B cell (primary cell): ENCODE data around the gene TBK1. TPM values are rescaled to one million over a fixed set of nuclear protein-coding genes. Genes with fewer than 3 reads are reported as not detected.

Experiments used
- ATAC-seq: fragments of 200-7000 bp; cut with Tn5 transposase; one replicate; pipeline ENCODE4 v1.10.0; 2021; ENCODE audit warnings: low read depth, mild to moderate bottlenecking, moderate number of reproducible peaks, moderate library complexity
- CTCF ChIA-PET: fragments of 350-600 bp; sonication (Branson Sonifier 250); formaldehyde crosslinking; loops from one replicate; lab custom pipeline; 2021; ENCODE audit warnings: antibody characterized with exemption, inconsistent platforms; lab: Charles Lee
- POLR2A ChIA-PET: fragments of 350-600 bp; sonication (Branson Sonifier 250); formaldehyde crosslinking; loops from one replicate; lab custom pipeline; 2021; ENCODE audit warnings: antibody characterized with exemption; lab: Charles Lee
- DNase-seq: peaks from one replicate; pipeline ENCODE4 v3.0.0; 2013
- H2AFZ ChIP-seq: 2 replicates; pipeline ENCODE4 v1.6.1; 2012; ENCODE audit warnings: mild to moderate bottlenecking, low read depth, low read length; ENCODE audit not compliant: insufficient read depth, poor library complexity, severe bottlenecking
- H3K27ac ChIP-seq, 2 donors: 1 replicate in 1 of 2; 2 replicates in 1 of 2; pipeline ENCODE4 v1.5.1; 2012 to 2013; ENCODE audit warnings: low read length in 2 of 2, mild to moderate bottlenecking in 2 of 2, moderate library complexity in 1 of 2
- H3K27me3 ChIP-seq, 4 experiments: fragments of 200-600 bp in 1 of 4; sonication (generic) in 1 of 4; replicated peaks in 1 of 4; 1 replicate in 2 of 4; 2 replicates in 2 of 4; pipeline versions ENCODE4 v1.6.1 to v1.7.0; 2013 to 2016; ENCODE audit warnings: low read length in 3 of 4, mild to moderate bottlenecking in 2 of 4, mixed read lengths in 1 of 4, moderate library complexity in 1 of 4; ENCODE audit not compliant: insufficient read depth in 4 of 4, control insufficient read depth in 3 of 4; ENCODE audit errors: control extremely low read depth in 1 of 4
- H3K36me3 ChIP-seq, 2 experiments: replicated peaks in 1 of 2; 1 replicate in 1 of 2; 2 replicates in 1 of 2; pipeline versions ENCODE4 v1.6.1 to v1.7.1; 2013; ENCODE audit warnings: low read length in 1 of 2; ENCODE audit not compliant: insufficient read depth in 2 of 2, control insufficient read depth in 1 of 2; ENCODE audit errors: control extremely low read depth in 1 of 2, extremely low read depth in 1 of 2
- H3K4me1 ChIP-seq, 2 donors: fragments of 200-600 bp in 1 of 2; sonication (generic) in 1 of 2; 1 replicate in 1 of 2; 2 replicates in 1 of 2; pipeline versions ENCODE4 v1.5.1 to v1.6.1; 2013 to 2017; ENCODE audit warnings: low read length in 2 of 2; ENCODE audit not compliant: control insufficient read depth in 2 of 2, insufficient read depth in 2 of 2
- H3K4me2 ChIP-seq: replicated peaks from 2 replicates; pipeline ENCODE3; 2012; ENCODE audit warnings: mild to moderate bottlenecking, low read depth, low read length; ENCODE audit not compliant: poor library complexity, severe bottlenecking
- H3K4me3 ChIP-seq, 5 experiments: fragments of 200-600 bp in 1 of 5; sonication (generic) in 1 of 5; 1 replicate in 3 of 5; 2 replicates in 2 of 5; pipeline versions ENCODE4 v1.5.1 to v1.7.0; 2011 to 2016; ENCODE audit warnings: low read length in 4 of 5, mild to moderate bottlenecking in 4 of 5, low read depth in 2 of 5, control low read depth in 1 of 5, moderate library complexity in 1 of 5; ENCODE audit not compliant: insufficient read depth in 1 of 5; ENCODE audit errors: control extremely low read depth in 1 of 5, extremely low read depth in 1 of 5
- H3K79me2 ChIP-seq: fragments of 200-600 bp; sonication (generic); one replicate; pipeline ENCODE4 v1.6.0; 2016; ENCODE audit warnings: low read length; ENCODE audit not compliant: control insufficient read depth, insufficient read depth
- H3K9ac ChIP-seq: fragments of 200-600 bp; sonication (generic); 2 replicates; pipeline ENCODE4 v1.6.1; 2017; ENCODE audit warnings: mild to moderate bottlenecking, low read length, moderate library complexity
- H3K9me3 ChIP-seq, 3 donors: one replicate each; pipeline versions ENCODE4 v1.6.1 to v1.7.1; 2013; ENCODE audit warnings: low read length in 2 of 3; ENCODE audit not compliant: control insufficient read depth in 2 of 3, insufficient read depth in 1 of 3; ENCODE audit errors: control extremely low read depth in 1 of 3
- H4K20me1 ChIP-seq: 2 replicates; pipeline ENCODE4 v1.6.0; 2012; ENCODE audit warnings: mild to moderate bottlenecking, low read length; ENCODE audit not compliant: insufficient read depth, control insufficient read depth, poor library complexity, severe bottlenecking
- H3K27ac Mint-ChIP-seq: one replicate; pipeline ENCODE4 v1.8.0; 2021; ENCODE audit warnings: mixed read lengths
- H3K27me3 Mint-ChIP-seq: one replicate; pipeline ENCODE4 v1.8.0; 2021; ENCODE audit warnings: mixed read lengths
- H3K4me1 Mint-ChIP-seq: one replicate; pipeline ENCODE4 v1.8.0; 2021; ENCODE audit warnings: mixed read lengths
- H3K4me3 Mint-ChIP-seq: one replicate; pipeline ENCODE4 v1.8.0; 2021; ENCODE audit warnings: mixed read lengths
- H3K9me3 Mint-ChIP-seq: one replicate; pipeline ENCODE4 v1.8.0; 2022; ENCODE audit warnings: mixed read lengths; ENCODE audit not compliant: insufficient read depth
- CTCF ChIP-seq: fragments of 200-600 bp; IDR thresholded peaks from one replicate; pipeline ENCODE4 v1.8.0; 2022; ENCODE audit warnings: antibody characterized with exemption, mild to moderate bottlenecking
- EZH2 ChIP-seq: IDR thresholded peaks from 2 replicates; pipeline ENCODE4 v1.6.1; 2012; ENCODE audit warnings: borderline replicate concordance, low read depth, mild to moderate bottlenecking, moderate library complexity, low read length; ENCODE audit not compliant: insufficient read depth, poor library complexity, severe bottlenecking
- WGBS: methylation state at CpG from one replicate; pipeline ENCODE4 v1.1.5; 2013; ENCODE audit warnings: missing lambda C conversion rate; ENCODE audit not compliant: insufficient coverage; 5-methylcytosine and 5-hydroxymethylcytosine counted together
- intact Hi-C: fragments of 100-400 bp; cut with micrococcal nuclease; formaldehyde crosslinking; loops from one replicate; pipeline ENCODE4 v1.10.0; 2022
- polyA plus RNA-seq: library from polyadenylated mRNA; depleted of rRNA; stranded (reverse); fragments of >200 nt; gene quantifications from 2 replicates; pipeline ENCODE4 v1.2.3, GENCODE V29; 2012
- total RNA-seq, 2 donors: library from RNA; stranded (reverse); fragments of 120-200 nt in 1 of 2; gene quantifications; 1 replicate in 1 of 2; 2 replicates in 1 of 2; pipeline versions ENCODE4 v1.2.3 to v1.2.4, GENCODE V29; 2013 to 2022

The TBK1 gene
- total and polyA plus RNA-seq, 2 donors (not counting 1 experiment from before 2014, with no cell fraction given) = 10.4 to 46.9 TPM

DNA sequence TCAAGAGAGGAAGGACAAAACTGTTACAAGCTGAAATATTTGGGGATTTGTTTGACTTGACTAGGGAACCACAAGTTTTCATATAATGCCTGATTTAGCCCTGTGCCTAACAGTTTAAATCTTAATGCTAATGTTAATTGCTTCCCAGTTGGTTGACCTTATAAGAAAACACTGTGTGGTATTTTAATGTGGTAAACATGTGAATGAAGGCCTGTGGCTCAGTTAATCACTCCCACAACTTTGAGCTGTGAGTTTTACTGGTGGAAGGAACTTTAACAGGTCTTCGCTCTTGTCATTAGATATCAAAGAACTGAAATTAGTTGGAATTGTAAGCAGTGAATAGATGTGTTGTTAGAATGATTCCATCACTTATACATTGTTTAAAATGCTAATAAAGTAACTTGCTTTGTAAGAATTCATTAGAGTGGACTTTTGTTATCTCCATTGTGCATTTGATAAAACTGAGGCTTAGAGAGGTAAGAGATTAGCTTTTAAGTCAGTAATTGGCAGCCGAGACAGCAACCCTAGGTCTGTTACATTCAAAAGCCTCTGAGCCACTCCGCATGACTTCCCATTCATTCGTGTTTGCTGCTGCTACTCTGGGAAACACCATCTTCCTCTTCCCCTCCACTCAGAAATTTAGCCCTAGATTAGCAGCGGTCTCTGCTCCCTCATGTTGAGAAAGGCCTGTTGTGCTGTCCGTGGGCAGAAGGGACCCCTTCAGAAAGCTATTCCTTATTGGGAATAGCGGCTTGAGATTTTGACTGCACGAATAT is 1.0 kb upstream of the TBK1 start:
- intact Hi-C loops = loop anchor here (5.0 kb wide), 4 partner anchors 161 to 1849 kb away; partner anchors contain the start of genes GNS, RASSF3 and SRGAP1
- H3K4me2 ChIP-seq = peak overlapping the region; percentile 80
- no peaks in the 10 kb centered on the region for H3K9me3 Mint-ChIP-seq
- peaks cover 0 to 8% of the 10 kb centered on the region in 2 experiments for H3K36me3 ChIP-seq
- peaks cover 34% of the 10 kb centered on the region for H3K4me1 Mint-ChIP-seq
- peak overlapping the region; percentile 96 for H3K4me3 Mint-ChIP-seq
- no peaks in the 10 kb centered on the region for H3K9me3 ChIP-seq
- H3K27me3 Mint-ChIP-seq = no peaks in the 10 kb centered on the region
- WGBS = 8% methylated on average over 4 of the region's 8 CpGs
- no peaks in the 10 kb centered on the region for H4K20me1 ChIP-seq
- no peaks in the 10 kb centered on the region for H3K27me3 ChIP-seq
- H3K9ac ChIP-seq = peak overlapping the region; percentile 85
- H3K79me2 ChIP-seq = peaks cover 48% of the 10 kb centered on the region
- CTCF ChIA-PET = no interaction called here
- DNase-seq (peak; percentile 48), ATAC-seq (no peak)
- H3K27ac ChIP-seq = peak overlapping the region in 1 of 2 donors; percentile 77
- no peak for TF ChIP-seq EZH2
- no peak for TF ChIP-seq CTCF
- peak overlapping the region; percentile 81 for H3K27ac Mint-ChIP-seq
- POLR2A ChIA-PET = no interaction called here
- peak overlapping the region; percentile 66 to 97 (median 81) for H3K4me3 ChIP-seq
- peak overlapping the region; percentile 94 for H2AFZ ChIP-seq
- peaks cover 5 to 12% of the 10 kb centered on the region in 2 donors for H3K4me1 ChIP-seq
